H1 (cell line): Measurements from ENCODE around the gene TPO. TPM values are rescaled to one million over a fixed set of nuclear protein-coding genes. Genes with fewer than 3 reads are reported as not detected.
A peak's percentile ranks its signal among the peaks of the same experiment; 100 is the strongest.

Source experiments
- CTCF ChIA-PET: fragments of 300-600 bp; sonication (Branson Sonifier 250); formaldehyde crosslinking; loops from one replicate; lab custom pipeline; 2021; ENCODE audit not compliant: partially characterized antibody; lab: Charles Lee
- POLR2A ChIA-PET: fragments of 300-600 bp; sonication (Branson Sonifier 250); formaldehyde crosslinking; loops from one replicate; lab custom pipeline; 2021; ENCODE audit warnings: inconsistent platforms; ENCODE audit not compliant: partially characterized antibody; lab: Charles Lee
- DNase-seq, 2 experiments: peaks; one replicate each; pipeline versions ENCODE4 v3.0.0 to v3.0.0-alpha.2; 2010 to 2022; ENCODE audit warnings: low spot score in 2 of 2, low read depth in 1 of 2, mixed read lengths in 1 of 2
- FAIRE-seq: peaks from 2 replicates; lab custom pipeline; 2011; peaks lifted over from hg19 to GRCh38; lab: Jason Lieb, UNC
- H2AFZ ChIP-seq: 2 replicates; pipeline ENCODE4 v1.8.1; 2012; ENCODE audit warnings: low read length, inconsistent platforms
- H2AK5ac ChIP-seq: 2 replicates; pipeline ENCODE4 v1.6.1; 2013; ENCODE audit warnings: low read depth, low read length
- H2BK120ac ChIP-seq: replicated peaks from 2 replicates; pipeline ENCODE3; 2013; ENCODE audit warnings: low read depth, low read length, inconsistent platforms
- H2BK12ac ChIP-seq: 2 replicates; pipeline ENCODE4 v1.6.1; 2013; ENCODE audit warnings: low read depth, low read length
- H2BK15ac ChIP-seq: 2 replicates; pipeline ENCODE4 v1.6.1; 2013; ENCODE audit warnings: low read length
- H2BK20ac ChIP-seq: 2 replicates; pipeline ENCODE4 v1.6.1; 2013; ENCODE audit warnings: low read length
- H2BK5ac ChIP-seq: 2 replicates; pipeline ENCODE4 v1.6.1; 2013; ENCODE audit warnings: low read depth, low read length
- H3K14ac ChIP-seq: 2 replicates; pipeline ENCODE4 v1.6.1; 2013; ENCODE audit warnings: inconsistent platforms; ENCODE audit not compliant: insufficient read length
- H3K18ac ChIP-seq: 2 replicates; pipeline ENCODE4 v1.6.1; 2013; ENCODE audit warnings: low read length; ENCODE audit errors: extremely low read depth
- H3K23ac ChIP-seq: 2 replicates; pipeline ENCODE4 v1.6.1; 2013; ENCODE audit warnings: inconsistent platforms; ENCODE audit not compliant: insufficient read length
- H3K23me2 ChIP-seq: 2 replicates; pipeline ENCODE4 v1.6.1; 2013; ENCODE audit warnings: low read depth, low read length
- H3K27ac ChIP-seq: 2 replicates; pipeline ENCODE4 v1.6.1; 2011; ENCODE audit warnings: low read depth, low read length, inconsistent platforms
- H3K27me3 ChIP-seq, 4 experiments: replicated peaks in 1 of 4; 1 replicate in 1 of 4; 2 replicates in 3 of 4; pipeline versions ENCODE4 v1.6.1 to v1.8.1; 2011 to 2013; ENCODE audit warnings: low read length in 3 of 4, mild to moderate bottlenecking in 3 of 4, inconsistent platforms in 2 of 4, mixed read lengths in 2 of 4, moderate library complexity in 1 of 4; ENCODE audit not compliant: control insufficient read depth in 3 of 4, insufficient read depth in 3 of 4; ENCODE audit errors: extremely low read depth in 1 of 4
- H3K36me3 ChIP-seq, 4 experiments: 2 replicates each; pipeline versions ENCODE4 v1.6.1 to v1.8.1; 2011 to 2013; ENCODE audit warnings: mild to moderate bottlenecking in 4 of 4, low read length in 3 of 4, moderate library complexity in 2 of 4, control low read depth in 1 of 4, inconsistent platforms in 1 of 4; ENCODE audit not compliant: insufficient read depth in 4 of 4, control insufficient read depth in 2 of 4
- H3K4ac ChIP-seq: replicated peaks from 2 replicates; pipeline ENCODE3; 2013; ENCODE audit warnings: low read length, low read depth, mixed read lengths, inconsistent platforms; ENCODE audit not compliant: insufficient read length
- H3K4me1 ChIP-seq, 4 experiments: replicated peaks in 1 of 4; 1 replicate in 1 of 4; 2 replicates in 3 of 4; pipeline versions ENCODE4 v1.6.1 to v1.8.1; 2011 to 2013; ENCODE audit warnings: low read length in 3 of 4, inconsistent platforms in 2 of 4, mixed read lengths in 1 of 4; ENCODE audit not compliant: insufficient read depth in 4 of 4, control insufficient read depth in 3 of 4
- H3K4me2 ChIP-seq, 2 experiments: 2 replicates each; pipeline versions ENCODE4 v1.6.1 to v1.8.1; 2011 to 2013; ENCODE audit warnings: low read depth in 2 of 2, low read length in 2 of 2, control low read depth in 1 of 2, inconsistent platforms in 1 of 2, mild to moderate bottlenecking in 1 of 2; ENCODE audit not compliant: insufficient read depth in 1 of 2
- H3K4me3 ChIP-seq, 4 experiments: fragments of 200-600, 300-600 bp in 1 of 4; sonication (generic), shearing (Covaris generic), sonication (Bioruptor Twin) in 1 of 4; 2 replicates each; pipeline versions ENCODE4 v1.5.1 to v1.8.1; 2011 to 2016; ENCODE audit warnings: low read length in 4 of 4, low read depth in 3 of 4, control low read depth in 2 of 4, inconsistent platforms in 2 of 4, mild to moderate bottlenecking in 2 of 4, mixed read lengths in 1 of 4, moderate library complexity in 1 of 4; ENCODE audit not compliant: insufficient read depth in 2 of 4; ENCODE audit errors: extremely low read depth in 1 of 4
- H3K56ac ChIP-seq: replicated peaks from 2 replicates; pipeline ENCODE3; 2013; ENCODE audit warnings: low read depth, mild to moderate bottlenecking, mixed read lengths, low read length, inconsistent platforms; ENCODE audit not compliant: insufficient read length
- H3K79me1 ChIP-seq: 2 replicates; pipeline ENCODE4 v1.6.1; 2013; ENCODE audit warnings: low read depth, low read length, control low read depth
- H3K79me2 ChIP-seq, 2 experiments: 2 replicates each; pipeline versions ENCODE4 v1.6.1 to v1.8.1; 2012 to 2013; ENCODE audit warnings: low read length in 2 of 2, mild to moderate bottlenecking in 2 of 2, inconsistent platforms in 1 of 2; ENCODE audit not compliant: insufficient read depth in 2 of 2, control insufficient read depth in 1 of 2
- H3K9ac ChIP-seq, 4 experiments: replicated peaks in 1 of 4; 1 replicate in 1 of 4; 2 replicates in 3 of 4; pipeline versions ENCODE4 v1.6.1 to v1.8.1; 2011 to 2013; ENCODE audit warnings: low read depth in 3 of 4, low read length in 3 of 4, control low read depth in 2 of 4, mild to moderate bottlenecking in 2 of 4, moderate library complexity in 2 of 4, inconsistent platforms in 1 of 4; ENCODE audit errors: extremely low read depth in 1 of 4
- H3K9me3 ChIP-seq, 2 experiments: 2 replicates each; pipeline versions ENCODE4 v1.6.1 to v1.8.1; 2012 to 2013; ENCODE audit warnings: mild to moderate bottlenecking in 2 of 2, moderate library complexity in 2 of 2, control low read depth in 1 of 2, inconsistent platforms in 1 of 2, low read depth in 1 of 2, low read length in 1 of 2, mixed read lengths in 1 of 2; ENCODE audit not compliant: insufficient read depth in 2 of 2
- H4K20me1 ChIP-seq, 2 experiments: replicated peaks in 1 of 2; 2 replicates each; pipeline versions ENCODE3 to v1.8.1; 2011 to 2013; ENCODE audit warnings: inconsistent platforms in 2 of 2, low read length in 2 of 2, mild to moderate bottlenecking in 1 of 2; ENCODE audit not compliant: insufficient read depth in 2 of 2, control insufficient read depth in 1 of 2
- H4K5ac ChIP-seq: 2 replicates; pipeline ENCODE4 v1.6.1; 2013; ENCODE audit warnings: low read length, low read depth, mixed read lengths, inconsistent platforms; ENCODE audit not compliant: insufficient read length
- H4K8ac ChIP-seq: 2 replicates; pipeline ENCODE4 v1.8.0; 2013; ENCODE audit warnings: mild to moderate bottlenecking, moderate library complexity, low read length, inconsistent platforms; ENCODE audit not compliant: insufficient read depth; ENCODE audit errors: extremely low read depth
- H4K91ac ChIP-seq: replicated peaks from 2 replicates; pipeline ENCODE3; 2013; ENCODE audit warnings: low read length, mixed read lengths, inconsistent platforms; ENCODE audit not compliant: insufficient read length
- CHD1 ChIP-seq: IDR thresholded peaks from 2 replicates; pipeline ENCODE4 v1.6.1; 2012; ENCODE audit warnings: low read depth, low read length, improper control_type of control experiment
- NRF1 ChIP-seq: IDR thresholded peaks from 2 replicates; pipeline ENCODE4 v1.6.1; 2011; ENCODE audit warnings: mild to moderate bottlenecking, low read depth, low read length, improper control_type of control experiment
- RAD21 ChIP-seq, 2 experiments: IDR thresholded peaks in 1 of 2; conservative IDR thresholded peaks in 1 of 2; 2 replicates each; pipeline ENCODE4 v1.6.1; 2011; ENCODE audit warnings: low read depth in 2 of 2, low read length in 2 of 2, improper control_type of control experiment in 1 of 2, inconsistent platforms in 1 of 2, mild to moderate bottlenecking in 1 of 2, moderate library complexity in 1 of 2
- RBBP5 ChIP-seq: IDR thresholded peaks from 2 replicates; pipeline ENCODE4 v1.7.1; 2012; ENCODE audit warnings: low read depth, mild to moderate bottlenecking, inconsistent platforms, low read length, moderate library complexity, borderline replicate concordance
- SAP30 ChIP-seq: fragments of 300-600 bp; sonication (generic); IDR thresholded peaks from 2 replicates; pipeline ENCODE4 v1.7.1; 2012; ENCODE audit warnings: low read length, moderate library complexity, mild to moderate bottlenecking, inconsistent platforms; ENCODE audit not compliant: insufficient read depth, insufficient replicate concordance
- YY1 ChIP-seq: IDR thresholded peaks from 2 replicates; pipeline ENCODE4 v1.6.1; 2011; ENCODE audit warnings: low read depth, mild to moderate bottlenecking, low read length
- WGBS, 2 experiments: shearing (Covaris generic) in 1 of 2; methylation state at CpG; one replicate each; pipeline versions ENCODE4 v1.1.6 to v1.1.7; 2013 to 2015; ENCODE audit warnings: low lambda C conversion rate in 2 of 2, mixed read lengths in 2 of 2, inconsistent platforms in 1 of 2, low coverage in 1 of 2, missing lambda C conversion rate in 1 of 2; ENCODE audit not compliant: insufficient replicate concordance in 2 of 2, insufficient coverage in 1 of 2, insufficient read length in 1 of 2; ENCODE audit errors: extremely low coverage in 1 of 2, missing lambda C conversion rate in 1 of 2; 5-methylcytosine and 5-hydroxymethylcytosine counted together
- polyA plus RNA-seq, 7 experiments: library from polyadenylated mRNA; depleted of rRNA in 3 of 7; stranded (reverse) in 5 of 7; unstranded in 2 of 7; fragments of >200 nt in 5 of 7; fragments of 200-250 nt in 2 of 7; gene quantifications; 1 replicate in 5 of 7; 2 replicates in 1 of 7; 4 replicates in 1 of 7; pipeline versions ENCODE4 v1.2.1 to v1.2.3, GENCODE V29; 2011 to 2013; ENCODE audit warnings: missing spikeins in 2 of 7, mixed read lengths in 2 of 7
- total RNA-seq: library from RNA; stranded (reverse); fragmentation: NEBNext Ultra II Directional; extraction: Animal tissue kit (Norgen Biotek cat#: 25700); gene quantifications from 2 replicates; pipeline ENCODE4 v1.2.1, GENCODE V29; 2021
- TF ChIP-seq, protein P1 (sequence below), 3 experiments: IDR thresholded peaks; 1 replicate in 2 of 3; 2 replicates in 1 of 3; pipeline versions ENCODE4 v1.5.1 to v1.6.1; 2011; ENCODE audit warnings: low read length in 3 of 3, mild to moderate bottlenecking in 3 of 3, inconsistent platforms in 2 of 3, low read depth in 1 of 3, moderate library complexity in 1 of 3; ENCODE audit not compliant: insufficient read depth in 1 of 3; ENCODE audit errors: control extremely low read depth in 1 of 3

Gene TPO
- total and polyA plus RNA-seq, 2 of the 8 experiments (the other 6 are each of a cell fraction or from before 2014, with no cell fraction given): not detected

DNA sequence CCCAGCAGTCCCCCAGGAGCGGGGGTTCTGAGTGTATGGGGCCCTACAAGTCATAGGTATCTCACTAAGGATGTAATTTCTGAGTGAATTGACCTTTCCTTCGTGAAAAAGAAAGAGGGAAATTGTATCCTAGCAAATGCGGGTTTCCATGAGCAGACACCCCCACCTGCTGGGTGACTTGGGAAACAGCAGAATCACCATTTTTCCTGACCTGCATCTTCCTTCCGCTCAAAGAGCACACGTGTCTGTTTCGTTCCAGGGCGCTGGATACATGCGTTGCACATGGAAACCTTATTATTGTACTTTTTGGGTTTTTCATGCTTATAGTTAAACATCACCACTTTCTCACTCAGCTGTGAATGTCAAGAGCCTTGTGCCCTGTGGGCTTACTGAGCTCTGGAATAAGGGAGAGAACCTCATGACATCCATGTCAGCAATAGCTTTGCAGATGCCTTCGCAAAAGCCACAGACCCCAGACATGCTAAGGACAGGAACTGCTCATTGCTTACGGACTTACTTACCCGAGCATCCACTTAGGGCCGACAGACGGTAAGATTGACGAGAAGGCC, 132.8 kb downstream of the TPO start:
- Histone ChIP-seq H3K4ac (no peak overlapping the region), H2BK20ac (no peak overlapping the region), H2BK12ac (no peak overlapping the region), H4K8ac (no peak overlapping the region), H3K4me1 (no peaks in the 10 kb centered on the region), H4K91ac (no peak overlapping the region), H3K9me3 (no peaks in the 10 kb centered on the region), H2BK15ac (no peak overlapping the region), H2BK120ac (no peak overlapping the region), H3K27me3 (peaks cover 0 to 4% (median 2%) of the 10 kb centered on the region in 4 experiments; a peak in 3 of 7 replicates), H3K79me2 (no peaks in the 10 kb centered on the region), H3K9ac (no peak overlapping the region), H3K27ac (no peak overlapping the region), H2AFZ (no peak overlapping the region), H3K4me2 (no peak overlapping the region), H3K18ac (no peak overlapping the region), H3K56ac (no peak overlapping the region), H3K14ac (no peak overlapping the region), H2BK5ac (no peak overlapping the region), H3K23ac (no peak overlapping the region), H3K4me3 (no peak overlapping the region), H2AK5ac (no peak overlapping the region), H3K79me1 (no peaks in the 10 kb centered on the region), H3K23me2 (peaks cover 5% of the 10 kb centered on the region; the same call in 1 of the 2 replicates), H4K5ac (no peak overlapping the region), H4K20me1 (peaks cover 2 to 7% of the 10 kb centered on the region in 2 experiments), H3K36me3 (no peaks in the 10 kb centered on the region)
- 73% methylated on average over 14 of the region's 14 CpGs; no CpG with 5 or more reads in 1 of the 2 experiments for whole genome bisulfite sequencing, 2 experiments
- FAIRE-seq: peak; percentile 92
- ChIA-PET CTCF (interaction anchor here (0.6 to 4.7 kb wide), 34 partner anchors 8 to 1308 kb away, joined by 3 to 18 read pairs (median 4); no protein-coding TSS in a partner anchor), POLR2A (no interaction called here)
- DNase-seq: peak in 1 of 2 experiments; percentile 71
- TF ChIP-seq SAP30: no peak
- 0 out of 2 replicates have a peak, but pooled peaks have one; percentile 37 for TF ChIP-seq YY1
- no peak for TF ChIP-seq NRF1
- TF ChIP-seq CHD1: no peak
- TF ChIP-seq, protein P1, sequence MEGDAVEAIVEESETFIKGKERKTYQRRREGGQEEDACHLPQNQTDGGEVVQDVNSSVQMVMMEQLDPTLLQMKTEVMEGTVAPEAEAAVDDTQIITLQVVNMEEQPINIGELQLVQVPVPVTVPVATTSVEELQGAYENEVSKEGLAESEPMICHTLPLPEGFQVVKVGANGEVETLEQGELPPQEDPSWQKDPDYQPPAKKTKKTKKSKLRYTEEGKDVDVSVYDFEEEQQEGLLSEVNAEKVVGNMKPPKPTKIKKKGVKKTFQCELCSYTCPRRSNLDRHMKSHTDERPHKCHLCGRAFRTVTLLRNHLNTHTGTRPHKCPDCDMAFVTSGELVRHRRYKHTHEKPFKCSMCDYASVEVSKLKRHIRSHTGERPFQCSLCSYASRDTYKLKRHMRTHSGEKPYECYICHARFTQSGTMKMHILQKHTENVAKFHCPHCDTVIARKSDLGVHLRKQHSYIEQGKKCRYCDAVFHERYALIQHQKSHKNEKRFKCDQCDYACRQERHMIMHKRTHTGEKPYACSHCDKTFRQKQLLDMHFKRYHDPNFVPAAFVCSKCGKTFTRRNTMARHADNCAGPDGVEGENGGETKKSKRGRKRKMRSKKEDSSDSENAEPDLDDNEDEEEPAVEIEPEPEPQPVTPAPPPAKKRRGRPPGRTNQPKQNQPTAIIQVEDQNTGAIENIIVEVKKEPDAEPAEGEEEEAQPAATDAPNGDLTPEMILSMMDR (IDR thresholded peaks at IDR 0.05; ENCODE audit: control extremely low read depth in 1 of 3, insufficient read depth in 1 of 3, low read depth in 1 of 3, low read length in 3 of 3): peak; percentile 71 to 88 (median 84)
- peak; percentile 95 to 97 for TF ChIP-seq RAD21 (IDR thresholded peaks at IDR 0.05 in 1 of 2, conservative IDR thresholded peaks at IDR 0.05 in 1 of 2; ENCODE audit: low read depth in 2 of 2, low read length in 2 of 2)
- no peak for TF ChIP-seq RBBP5
